HG02642 (cell line): Measurements from ENCODE around the gene BCL11A.

ENCODE experiments used
- ATAC-seq: cut with Tn5 transposase; IDR thresholded peaks from one replicate; pipeline ENCODE4 v1.9.1; 2021; ENCODE audit warnings: mild to moderate bottlenecking; ENCODE audit not compliant: unreplicated experiment, poor library complexity

The BCL11A gene

GRCh38 chr2:60529136-60529784, 24.2 kb downstream of the BCL11A start:
- ATAC-seq: no peak

- no peak for ATAC-seq
Observed at GRCh38 chr2:60528281-60529020, 25.0 kb downstream of the BCL11A start.

DNA sequence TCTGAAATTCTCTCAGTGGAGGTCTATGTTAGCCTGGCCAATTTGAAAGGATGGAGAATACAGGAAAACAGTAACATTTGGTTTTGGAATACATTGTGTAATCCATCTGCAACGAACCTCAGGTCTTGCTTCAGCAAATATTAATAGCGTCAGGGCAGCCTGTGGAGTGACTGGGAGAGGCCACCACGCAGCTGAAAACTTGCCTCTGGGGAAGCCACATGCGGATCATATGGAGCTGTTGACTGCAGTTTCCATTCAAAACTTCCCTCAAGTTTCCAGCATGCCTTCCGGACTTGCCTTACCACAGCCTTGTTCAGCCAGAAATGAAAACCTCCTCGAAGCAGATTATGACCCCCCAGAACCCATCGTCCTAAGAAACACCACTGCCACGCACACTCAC, 25.7 kb downstream of the BCL11A start:
- no peak for ATAC-seq

DNA sequence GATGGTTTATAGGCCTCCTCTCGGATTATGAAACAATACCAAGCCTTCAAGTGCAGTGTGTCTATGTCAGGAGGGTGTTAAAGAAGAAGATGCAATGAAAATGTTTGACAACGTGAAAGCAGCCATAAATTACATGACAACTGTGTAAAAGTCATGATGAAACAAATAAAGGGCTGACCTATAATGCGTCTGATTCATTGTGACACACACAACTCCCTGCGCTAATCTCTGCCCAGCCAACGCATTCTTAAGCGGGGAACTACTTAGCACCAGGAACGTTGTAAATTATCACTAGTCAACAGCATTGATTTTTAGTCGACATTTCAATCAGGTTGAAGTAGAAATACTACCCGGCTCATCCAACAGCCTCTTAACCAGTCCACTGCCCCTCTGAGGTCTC, 26.8 kb downstream of the BCL11A start:
- no peak for ATAC-seq

GRCh38 chr2:60525899-60526298, 27.6 kb downstream of the BCL11A start:
- ATAC-seq: no peak

GRCh38 chr2:60524874-60525273, 28.6 kb downstream of the BCL11A start:
- no peak for ATAC-seq

- ATAC-seq: no peak
Observed at GRCh38 chr2:60523963-60524362, 29.5 kb downstream of the BCL11A start.

DNA sequence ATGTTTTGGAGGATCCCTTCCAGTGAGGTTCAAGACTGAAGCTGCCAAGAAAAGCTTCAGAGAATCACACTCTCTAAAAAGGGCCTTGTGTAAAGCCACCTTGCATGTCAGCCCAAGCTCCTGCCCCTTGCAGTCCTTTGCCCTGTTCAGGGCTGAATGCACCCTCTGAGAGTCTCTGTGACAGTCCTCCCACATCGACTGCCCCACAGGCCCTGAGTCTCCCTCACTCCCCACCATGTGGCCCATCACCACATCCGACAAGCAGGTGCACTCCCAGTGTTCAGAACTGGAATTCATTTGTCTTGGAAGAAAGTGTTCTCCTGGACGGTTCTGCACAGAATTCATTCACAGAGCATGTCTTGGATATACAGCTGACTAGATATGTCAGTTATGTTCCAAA, 31.0 kb downstream of the BCL11A start:
- ATAC-seq: no peak

DNA sequence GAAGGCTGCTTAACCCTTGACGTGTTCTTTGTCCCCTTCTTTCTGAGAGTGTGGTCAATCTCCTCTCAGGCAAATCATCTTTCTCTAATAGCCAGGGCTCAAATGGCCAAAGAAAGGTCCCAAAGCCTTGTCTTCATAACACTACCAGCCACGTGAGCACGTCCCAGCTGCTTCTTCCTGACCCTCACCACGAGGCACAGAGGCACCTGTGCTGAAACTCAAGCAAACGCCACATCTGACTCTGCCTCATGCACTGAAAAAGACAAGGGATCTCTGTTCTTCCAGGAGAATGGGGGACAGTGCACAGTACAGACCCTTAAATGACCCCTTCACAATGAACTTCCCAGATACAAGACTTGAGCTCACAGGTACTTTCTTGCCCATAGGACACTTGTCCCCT, 31.8 kb downstream of the BCL11A start:
- no peak for ATAC-seq

- ATAC-seq: no peak
Observed at GRCh38 chr2:60520917-60521539, 32.4 kb downstream of the BCL11A start.

DNA sequence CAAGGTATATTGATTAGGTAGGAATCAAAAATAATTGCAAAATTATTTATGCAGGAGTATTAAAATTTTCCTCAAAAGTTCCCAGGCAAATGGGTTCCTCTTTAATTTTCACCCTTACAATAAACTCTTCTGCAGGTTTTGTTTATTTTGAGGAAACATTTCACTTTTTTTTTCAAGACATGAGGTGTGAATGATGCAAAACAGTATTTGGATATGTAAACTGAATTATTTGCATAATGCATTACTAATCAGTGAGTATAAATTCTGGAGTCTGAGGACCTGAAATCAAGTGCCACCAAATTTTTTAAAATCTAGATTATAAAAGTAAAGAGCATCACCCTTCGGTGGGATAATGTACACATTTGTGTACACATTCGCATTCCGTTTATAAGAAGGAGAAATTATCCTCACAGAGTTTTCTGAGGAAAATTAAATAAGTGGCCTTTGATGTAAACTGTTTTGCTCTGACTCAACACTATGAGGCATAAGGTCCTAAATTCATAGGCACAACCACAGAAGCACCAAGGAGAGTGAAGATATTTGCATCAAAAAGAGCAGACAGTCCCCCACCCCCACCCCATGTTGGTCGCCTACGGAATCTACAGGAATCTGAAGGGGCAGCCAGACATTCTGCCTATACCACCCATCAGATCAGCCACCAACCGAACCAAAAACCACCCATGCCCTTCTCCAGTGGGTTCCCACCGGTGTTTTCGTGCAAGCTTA, 33.1 kb downstream of the BCL11A start:
- no peak for ATAC-seq

DNA sequence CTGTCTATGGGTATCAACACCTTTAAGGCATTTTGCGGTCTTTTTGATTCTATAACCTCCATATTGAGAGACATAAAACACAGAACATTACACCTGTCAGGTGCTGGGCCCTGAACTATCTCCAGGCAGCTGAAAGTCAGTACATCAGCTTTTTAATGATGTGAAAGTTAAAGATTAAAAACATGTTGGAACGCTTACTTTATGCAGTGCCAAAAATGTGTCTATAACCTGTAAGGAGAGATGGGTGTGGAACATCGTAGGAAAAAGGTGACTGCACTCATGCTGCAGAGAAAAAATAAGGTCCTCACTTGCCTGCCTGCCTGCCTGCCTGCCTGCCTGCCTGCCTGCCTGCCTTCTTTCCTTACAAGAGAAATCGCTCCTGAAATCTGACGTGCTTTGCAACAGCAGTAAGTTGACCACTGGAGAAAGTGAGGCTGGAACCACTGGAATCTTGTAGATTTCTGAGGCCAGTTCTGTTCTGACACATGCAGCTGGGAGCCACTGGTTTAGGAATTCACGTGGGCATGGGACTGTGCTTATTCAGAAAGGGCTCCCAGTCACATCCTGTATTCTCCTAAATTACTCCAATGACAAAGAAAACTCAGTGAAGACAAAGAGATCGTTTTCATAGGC, 34.1 kb downstream of the BCL11A start:
- ATAC-seq: no peak

- no peak for ATAC-seq
Observed at GRCh38 chr2:60518567-60518966, 34.9 kb downstream of the BCL11A start.

DNA sequence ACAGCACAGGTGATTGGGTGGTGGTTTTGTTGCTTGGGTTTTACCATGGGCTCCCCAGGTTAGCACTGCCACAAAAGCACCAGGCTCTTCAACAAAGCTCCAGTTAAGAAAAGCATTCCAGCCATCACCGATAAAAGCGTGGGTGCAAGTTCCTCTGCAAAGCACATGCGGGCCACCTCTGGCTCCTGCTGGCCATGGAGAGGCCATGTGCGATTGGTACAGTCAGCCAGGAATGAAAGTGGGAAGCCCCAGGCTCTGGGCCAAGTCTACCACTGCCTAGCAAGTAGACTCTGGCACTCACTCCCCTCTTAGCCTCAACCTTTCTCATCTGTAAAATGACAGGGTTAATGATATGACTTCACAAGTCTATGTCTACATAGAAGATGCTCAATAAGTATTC, 36.0 kb downstream of the BCL11A start:
- ATAC-seq: no peak

GRCh38 chr2:60516826-60517225, 36.6 kb downstream of the BCL11A start:
- ATAC-seq: no peak

GRCh38 chr2:60516383-60516811, 37.1 kb downstream of the BCL11A start:
- no peak for ATAC-seq

DNA sequence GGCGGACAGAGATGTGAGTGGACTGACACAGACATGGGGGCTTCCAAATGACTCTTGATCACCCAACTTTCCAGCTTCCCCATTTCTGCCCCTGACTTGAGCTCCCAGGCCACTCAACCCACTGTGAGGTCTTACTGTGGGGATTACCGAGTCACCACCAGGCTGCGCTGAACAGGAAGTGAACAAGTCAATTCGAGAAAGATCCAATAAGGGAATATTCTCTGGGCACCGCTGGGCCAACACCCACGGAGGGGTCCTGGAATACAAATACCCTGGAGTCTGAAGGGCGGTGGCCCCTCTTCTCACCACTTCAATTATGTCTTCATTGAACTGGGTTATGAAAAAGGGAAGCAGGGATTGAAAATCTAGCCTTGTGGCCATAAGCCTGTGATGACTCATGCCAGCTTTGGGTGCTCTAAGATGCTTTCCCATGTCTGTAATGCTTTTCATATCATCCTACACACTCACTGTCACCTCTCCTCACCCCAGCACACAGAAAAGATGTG, 37.7 kb downstream of the BCL11A start:
- ATAC-seq: peak; percentile 88

DNA sequence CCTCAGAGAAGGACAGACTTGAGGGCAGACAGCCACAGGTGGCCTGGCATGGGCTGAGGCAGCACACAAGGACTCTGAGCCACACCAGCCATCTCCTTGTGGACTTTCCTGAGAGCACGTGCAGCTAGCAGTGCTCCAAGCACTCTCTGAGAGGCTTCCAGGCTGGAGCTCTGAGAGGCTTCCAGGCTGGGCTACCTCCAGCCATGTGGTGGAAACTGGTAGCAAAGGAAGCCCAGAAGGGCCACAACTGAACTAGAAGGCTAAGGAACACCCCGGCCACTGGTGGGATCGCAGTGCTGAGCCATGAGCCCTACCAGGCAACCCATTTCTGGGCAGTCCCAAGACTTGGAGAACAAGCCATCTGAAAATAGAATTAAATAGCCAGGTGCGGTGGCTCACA, 39.5 kb downstream of the BCL11A start:
- no peak for ATAC-seq

DNA sequence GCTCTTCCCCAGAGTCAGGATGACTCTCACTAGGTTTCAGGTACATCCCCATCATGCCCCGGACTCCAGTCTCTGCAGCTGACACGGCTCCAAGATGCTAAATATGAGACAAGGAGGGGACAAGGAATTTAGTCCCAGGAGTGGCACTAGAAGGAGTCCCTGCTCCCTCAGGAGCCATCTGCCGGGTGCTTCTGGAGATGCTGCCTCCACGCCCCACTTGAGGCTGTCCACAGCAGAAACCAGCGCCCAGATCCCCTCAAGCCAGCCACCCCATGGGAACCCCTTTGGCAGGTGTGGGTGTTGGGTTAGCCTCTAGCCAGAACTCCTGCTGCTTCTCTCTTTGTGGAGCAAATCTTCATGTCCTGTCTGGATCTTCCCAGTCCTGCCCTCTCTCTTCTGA, 40.3 kb downstream of the BCL11A start:
- ATAC-seq: no peak

GRCh38 chr2:60512641-60513040, 40.8 kb downstream of the BCL11A start:
- ATAC-seq: no peak
